OCI-LY7 (cell line): ENCODE data around the gene DYNLL1.

Experiments
- CTCF ChIP-seq: fragments of 200-600 bp; sonication (generic); conservative IDR thresholded peaks from 2 replicates; pipeline ENCODE4 v1.5.1; 2014; ENCODE audit warnings: mild to moderate bottlenecking, antibody characterized with exemption, low read length, moderate library complexity, mixed read lengths
- EZH2phosphoT487 ChIP-seq: fragments of 200-600 bp; sonication (generic); IDR thresholded peaks from 2 replicates; pipeline ENCODE4 v1.6.1; 2018; ENCODE audit warnings: low read depth, borderline replicate concordance, mild to moderate bottlenecking, mixed run types, antibody characterized with exemption, low read length, moderate library complexity, mixed read lengths

GRCh38 chr12:120490833-120491512 lies 4.9 kb upstream of the DYNLL1 start:
- TF ChIP-seq CTCF (no peak), EZH2phosphoT487 (no peak)
